Fibroblast of the aortic adventitia (primary cell): ENCODE measurements around the gene CXorf65. TPM values are rescaled to one million over a fixed set of nuclear protein-coding genes. Genes with fewer than 3 reads are reported as not detected.
A peak's percentile ranks its signal among the peaks of the same experiment; 100 is the strongest.

Experiments
- DNase-seq: peaks from one replicate; pipeline ENCODE4 v3.0.0-alpha.2; 2010; ENCODE audit warnings: low read depth
- H3K4me3 ChIP-seq: 2 replicates; pipeline ENCODE4 v1.5.1; 2011; ENCODE audit warnings: low read depth, mild to moderate bottlenecking, control low read depth, low read length, moderate library complexity
- CTCF ChIP-seq: IDR thresholded peaks from 2 replicates; pipeline ENCODE4 v1.5.1; 2011; ENCODE audit warnings: mild to moderate bottlenecking, low read length, control low read depth, inconsistent platforms; ENCODE audit not compliant: insufficient read depth
- total RNA-seq: library from RNA; depleted of rRNA; stranded (reverse); fragments of >200 nt; gene quantifications from 2 replicates; pipeline ENCODE4 v1.2.3, GENCODE V29; 2012; ENCODE audit warnings: low replicate concordance

CXorf65 gene
- total RNA-seq, 1 donor, result not detected

- DNase-seq, result peak; percentile 3
- peak overlapping the region; percentile 72 for H3K4me3 ChIP-seq
- TF ChIP-seq CTCF, result no peak
These were observed 12.5 kb upstream of the CXorf65 start for GRCh38 chrX:71118985-71119535.

GRCh38 chrX:71118032-71118984, 11.8 kb upstream of the CXorf65 start, which contains the start of gene MED12:
TSS of gene MED12 (plus strand) at chrX:71118596. CDS start at chrX:71118755, 159 bp downstream.
- DNase-seq, result peak; percentile 75
- no peak for TF ChIP-seq CTCF
- peak within 1 kb of the TSS; percentile 72 for H3K4me3 ChIP-seq

GRCh38 chrX:71117358-71117757, 10.8 kb upstream of the CXorf65 start:
- TF ChIP-seq CTCF, result no peak
- H3K4me3 ChIP-seq, result no peak overlapping the region
- DNase-seq, result no peak

- no peak for TF ChIP-seq CTCF
- H3K4me3 ChIP-seq, result no peak overlapping the region
- DNase-seq, result no peak
These were observed 5.4 kb upstream of the CXorf65 start for GRCh38 chrX:71111921-71112431.

- TF ChIP-seq CTCF, result no peak
- no peak for DNase-seq
- H3K4me3 ChIP-seq, result no peak within 1 kb of the TSS
These were observed 4.8 kb upstream of the CXorf65 start, which contains the start of gene IL2RG for GRCh38 chrX:71111141-71111843. TSS of gene IL2RG (minus strand) at chrX:71111577. CDS start at chrX:71111539, 38 bp downstream.

GRCh38 chrX:71109051-71109450, 2.5 kb upstream of the CXorf65 start:
- H3K4me3 ChIP-seq, result no peak overlapping the region
- TF ChIP-seq CTCF, result no peak
- no peak for DNase-seq
